GM18502 (cell line): ENCODE data around the gene RGS12.

ENCODE experiments used
- ATAC-seq: cut with Tn5 transposase; IDR thresholded peaks from one replicate; pipeline ENCODE4 v1.9.1; 2021; ENCODE audit warnings: mild to moderate bottlenecking; ENCODE audit not compliant: unreplicated experiment, poor library complexity

Gene RGS12

DNA sequence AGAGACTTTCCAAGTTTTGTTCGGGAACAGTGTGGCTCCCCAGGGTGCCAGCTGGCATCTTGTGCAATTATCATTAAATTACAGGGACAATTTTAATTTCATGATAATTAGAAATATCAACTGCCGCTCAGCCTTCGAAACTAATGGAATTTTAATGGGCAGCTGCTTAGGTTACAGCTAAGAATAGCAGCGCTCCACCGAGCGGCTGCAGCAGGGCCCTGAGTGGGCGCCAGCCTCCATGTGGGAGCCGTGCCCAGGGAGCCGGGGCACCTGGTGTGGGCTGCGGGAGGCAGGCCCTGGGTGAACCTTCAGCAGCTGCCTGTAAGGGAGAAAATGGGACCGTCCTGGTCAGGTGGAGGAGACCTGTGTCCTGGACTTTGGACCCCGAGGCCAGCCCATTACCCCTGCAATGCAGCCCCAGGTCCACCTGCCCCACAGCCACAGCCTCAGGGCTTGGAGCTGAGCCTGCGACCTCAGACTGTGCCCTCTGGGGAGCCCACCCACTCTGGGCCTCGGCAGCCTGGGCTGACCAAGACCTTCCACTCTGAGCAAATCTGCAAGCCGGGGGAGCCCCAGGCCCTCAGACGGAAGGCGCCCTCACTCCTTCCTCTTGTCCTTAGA, 22.7 kb upstream of the RGS12 start:
- ATAC-seq: no peak

- no peak for ATAC-seq
Measured at GRCh38 chr4:3271131-3271530, 21.7 kb upstream of the RGS12 start.

- no peak for ATAC-seq
Measured at GRCh38 chr4:3276986-3277385, 15.8 kb upstream of the RGS12 start.

GRCh38 chr4:3280466-3280865, 12.4 kb upstream of the RGS12 start:
- ATAC-seq: no peak

DNA sequence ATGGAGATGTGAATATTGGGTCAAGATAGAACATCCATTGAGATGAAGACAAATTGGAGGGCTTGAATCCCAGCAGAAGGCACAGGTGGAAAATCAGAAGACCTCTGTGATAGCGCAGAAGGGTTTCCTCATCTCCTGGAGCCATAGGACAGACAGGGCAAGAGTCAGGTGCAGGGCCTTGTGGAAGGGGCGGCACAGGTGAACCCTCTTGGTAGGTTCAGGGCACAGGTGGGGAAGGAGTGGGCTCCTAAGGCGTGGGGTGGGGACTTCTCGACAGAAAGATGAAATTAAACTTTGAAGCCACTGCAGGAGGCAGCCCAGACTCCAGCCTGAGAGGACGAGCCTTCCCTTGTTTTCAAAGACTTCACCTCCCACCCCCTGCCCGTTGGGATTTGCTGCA, 9.3 kb upstream of the RGS12 start:
- ATAC-seq: no peak

DNA sequence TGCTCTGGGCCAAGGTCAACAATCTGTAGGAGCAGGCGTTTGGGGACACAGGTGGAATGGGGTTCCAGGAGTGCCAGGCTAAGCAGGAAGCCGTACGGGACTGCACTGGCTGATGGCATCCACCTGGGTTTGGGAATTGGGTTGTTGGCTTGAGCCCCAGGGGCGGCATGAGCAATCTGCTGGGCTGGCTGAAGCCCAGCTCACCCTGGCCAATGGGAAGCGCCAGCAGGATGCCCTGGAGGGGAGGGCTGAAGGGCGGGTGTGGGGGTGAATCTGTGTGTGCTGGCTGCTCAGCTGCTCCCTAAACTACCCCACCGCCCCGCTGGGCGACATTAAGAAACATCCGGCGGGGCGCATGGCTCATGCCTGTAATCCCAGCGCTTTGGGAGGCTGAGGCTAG, 8.9 kb upstream of the RGS12 start:
- no peak for ATAC-seq

DNA sequence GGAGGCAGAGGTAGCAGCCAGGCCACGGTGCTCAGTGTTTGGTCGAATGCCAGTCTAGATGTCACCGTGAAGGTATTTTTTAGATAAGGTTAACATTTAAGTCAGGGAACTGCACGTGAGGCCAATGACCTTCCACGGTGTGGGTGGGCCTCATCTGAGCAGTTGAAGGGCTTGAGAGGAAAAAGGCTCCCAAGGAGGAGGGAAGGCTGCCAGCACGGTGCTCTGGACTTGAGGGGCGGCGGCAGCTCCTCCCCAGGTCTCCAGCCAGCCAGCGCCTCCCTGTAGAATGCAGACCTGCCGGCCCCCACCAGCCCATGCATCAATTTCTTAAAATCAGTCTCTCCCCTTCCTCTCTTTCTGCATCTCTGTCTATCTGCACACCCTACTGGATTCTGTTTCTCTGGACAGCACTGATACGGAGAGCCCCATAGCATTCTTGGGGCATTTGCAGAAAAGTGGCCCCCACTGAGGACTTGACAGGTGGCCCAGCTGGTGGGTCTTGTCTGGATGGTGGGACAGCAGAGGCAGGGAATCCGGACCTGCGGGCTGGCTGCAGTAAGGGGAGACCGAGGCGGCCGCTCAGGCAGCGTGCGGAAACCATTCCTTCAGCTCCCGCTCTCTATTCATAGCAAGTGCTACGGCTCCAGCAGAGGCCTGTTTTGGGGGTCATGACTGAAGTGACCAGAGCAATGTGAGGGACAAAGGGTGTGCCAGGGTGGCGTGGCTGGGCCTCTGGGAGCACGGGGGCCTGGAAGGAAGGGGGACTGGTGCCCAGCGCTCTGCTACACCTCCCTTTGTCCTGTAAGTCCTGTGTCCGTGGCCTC, 7.9 kb upstream of the RGS12 start:
- ATAC-seq: no peak

GRCh38 chr4:3285558-3286334, 7.1 kb upstream of the RGS12 start:
- ATAC-seq: peak; percentile 96

DNA sequence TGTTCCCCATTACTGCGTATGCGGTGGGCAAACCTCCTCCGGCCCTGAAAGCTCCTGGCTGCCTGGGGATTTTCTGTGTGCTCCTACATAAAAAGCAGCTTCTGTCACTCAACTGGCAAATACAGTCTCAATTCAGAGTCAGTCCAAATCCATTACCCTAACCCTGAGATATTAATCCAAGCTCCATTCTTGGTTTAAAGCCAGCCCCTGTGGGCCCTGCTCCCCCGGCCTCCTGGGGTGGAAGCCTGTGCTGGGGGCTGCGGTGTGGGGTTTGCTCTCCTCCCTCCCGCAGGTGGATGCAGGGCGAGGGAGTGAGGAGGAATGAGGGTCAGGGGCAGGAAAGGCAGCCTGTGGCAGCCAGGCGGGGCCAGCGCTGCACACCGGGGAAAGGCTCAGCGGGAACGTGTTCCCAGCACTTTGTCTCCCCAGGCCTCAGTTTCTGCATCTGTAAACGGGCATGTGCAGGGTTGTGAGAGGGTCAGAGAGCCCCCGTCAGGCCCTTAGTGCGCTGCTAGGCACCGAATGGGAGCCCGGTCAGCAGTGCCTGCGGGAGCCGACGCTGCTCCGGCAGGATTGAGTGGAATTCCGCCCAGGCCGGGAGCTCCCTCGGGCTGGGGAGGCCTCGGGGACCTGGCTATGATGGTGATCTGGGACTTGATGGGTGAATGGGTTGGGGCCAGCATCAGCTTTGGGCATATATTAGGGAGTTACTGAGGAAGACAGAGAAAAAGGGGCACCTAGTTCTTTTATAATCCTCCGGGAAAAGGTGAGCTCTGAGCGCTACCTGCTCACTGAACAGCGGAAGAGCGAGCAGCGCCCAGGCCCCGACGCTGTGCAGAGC, 6.3 kb upstream of the RGS12 start:
- no peak for ATAC-seq

GRCh38 chr4:3287271-3287971, 5.4 kb upstream of the RGS12 start:
- no peak for ATAC-seq

GRCh38 chr4:3287972-3288570, 4.8 kb upstream of the RGS12 start:
- ATAC-seq: no peak

- ATAC-seq: no peak
Measured at GRCh38 chr4:3288571-3289094, 4.2 kb upstream of the RGS12 start.

DNA sequence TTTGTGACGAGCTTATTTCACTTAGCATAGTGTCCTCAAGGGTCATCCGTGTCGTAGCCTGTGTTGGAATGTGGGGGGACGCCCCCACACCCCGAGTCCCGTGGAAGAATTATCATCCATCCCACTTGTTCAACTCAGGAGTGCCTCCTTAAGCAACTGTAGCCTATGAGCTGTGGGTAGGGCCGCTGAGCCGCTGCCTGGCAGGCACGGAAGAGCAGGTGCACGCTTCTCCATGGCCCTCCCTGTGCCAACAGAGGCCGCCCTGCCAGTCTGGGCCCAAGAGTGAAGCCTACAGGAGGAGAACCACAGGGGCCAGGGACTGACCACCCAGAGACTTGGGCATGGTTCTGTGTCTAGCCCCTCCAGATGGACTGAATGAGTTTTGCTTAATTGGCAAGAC, 2.3 kb upstream of the RGS12 start:
- ATAC-seq: no peak

DNA sequence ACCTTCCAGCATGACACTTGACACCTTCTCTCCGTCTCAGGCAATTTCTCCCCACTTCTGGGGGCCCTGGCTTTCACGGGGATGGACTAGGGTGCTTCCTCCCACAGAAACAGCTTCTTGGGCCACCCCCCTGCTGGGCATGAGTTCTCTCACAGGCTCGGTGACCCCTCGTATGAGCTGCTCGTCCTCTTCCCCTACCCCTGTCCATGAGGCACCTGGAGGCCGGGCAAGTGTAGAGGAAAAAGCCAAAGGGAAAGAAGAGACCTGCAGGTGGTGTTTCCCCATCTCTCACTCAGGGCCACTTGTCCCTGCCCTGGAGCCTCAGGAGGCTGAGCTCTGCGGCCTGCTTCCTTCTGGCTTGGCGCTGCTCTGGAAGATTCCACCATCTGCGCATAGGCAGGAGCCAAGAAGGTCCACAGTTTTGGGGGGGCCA, 1.9 kb upstream of the RGS12 start:
- no peak for ATAC-seq

- no peak for ATAC-seq
Measured at GRCh38 chr4:3291411-3291968, 1.3 kb upstream of the RGS12 start.

DNA sequence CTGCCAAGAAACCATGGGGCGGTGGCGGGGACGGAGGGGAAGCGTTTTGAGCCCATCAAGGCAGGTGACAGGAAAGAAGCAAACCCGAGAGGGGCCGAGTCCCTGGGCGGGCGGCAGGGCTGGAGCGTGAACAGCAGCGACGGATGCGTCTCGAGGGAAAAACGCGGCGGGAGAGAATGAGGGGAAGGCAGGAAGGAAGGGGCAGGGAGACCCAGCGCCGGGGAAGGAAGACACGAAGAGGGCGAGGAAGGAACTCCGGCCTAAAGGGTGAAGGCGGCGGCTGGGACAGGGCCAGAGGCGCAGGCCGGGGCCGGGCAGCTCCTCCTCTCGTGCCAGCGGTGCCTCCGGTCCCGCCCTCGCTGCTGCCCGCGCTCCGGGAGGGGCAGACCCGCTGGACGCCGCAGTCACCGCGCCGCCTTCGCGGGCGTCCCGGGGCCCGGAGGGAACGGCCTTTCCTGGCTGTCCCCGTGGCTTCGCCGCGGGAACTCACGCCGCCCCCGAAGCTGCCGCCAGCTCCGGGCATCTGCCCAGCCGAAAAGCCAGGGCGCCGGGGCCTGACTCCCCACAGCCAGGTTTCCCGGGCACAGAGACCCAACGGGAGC, 751 bp upstream of the RGS12 start:
- ATAC-seq: peak; percentile 26

DNA sequence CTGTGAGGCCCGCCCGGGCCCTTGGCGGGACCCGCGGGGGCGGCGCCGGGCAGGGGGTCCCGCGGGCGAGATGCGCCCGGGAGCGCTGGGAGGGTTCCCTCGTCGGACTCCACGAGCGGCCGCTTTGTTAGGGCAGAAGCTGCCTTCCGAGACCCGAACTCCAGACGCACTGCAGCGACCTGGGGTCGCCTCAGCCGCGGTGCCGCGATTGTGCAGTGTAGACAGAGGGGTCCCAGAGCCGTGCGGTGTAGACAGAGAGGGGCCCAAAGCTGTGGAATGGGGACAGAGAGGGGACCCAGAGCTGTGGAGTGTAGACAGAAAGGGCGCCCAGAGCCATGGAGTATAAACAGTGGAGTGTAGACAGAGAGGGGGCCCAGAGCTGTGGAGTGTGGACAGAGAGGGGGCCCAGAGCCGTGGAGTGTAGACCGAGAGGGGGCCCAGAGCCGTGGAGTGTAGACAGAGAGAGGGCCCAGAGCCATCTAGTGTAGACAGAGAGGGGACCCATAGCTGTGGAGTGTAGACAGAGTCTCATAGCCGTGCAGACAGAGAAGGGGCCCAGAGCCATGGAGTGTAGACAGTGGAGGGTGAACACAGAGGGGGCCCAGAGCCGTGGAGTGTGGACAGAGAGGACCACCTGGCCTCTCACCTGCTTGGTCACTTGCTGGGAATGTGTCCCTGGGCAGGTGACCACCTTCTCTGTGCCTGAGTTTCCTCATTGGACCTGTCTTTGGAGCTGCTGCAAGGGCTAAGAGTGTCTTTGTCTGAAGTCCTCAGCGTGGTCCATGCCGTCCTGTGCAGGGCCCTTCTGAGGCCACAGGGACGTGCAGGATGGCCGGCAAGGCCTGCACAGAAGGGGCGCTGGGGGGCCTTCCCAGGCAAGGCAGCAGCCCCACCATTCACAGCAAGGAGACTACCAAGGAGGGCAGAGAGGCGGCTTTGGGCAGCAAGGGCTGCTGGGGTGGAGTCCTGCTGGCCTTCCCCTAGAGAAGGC, 875 bp downstream of the RGS12 start:
- ATAC-seq: no peak
